ENCODE data around the gene KIF26A. TPM values are rescaled to one million over a fixed set of nuclear protein-coding genes. Genes with fewer than 3 reads are reported as not detected.
A peak's percentile ranks its signal among the peaks of the same experiment; 100 is the strongest.

The KIF26A gene
- polyA plus RNA-seq, 1 of the 3 experiments (the other 2 are of a cell fraction), result 1.7 TPM

DNA sequence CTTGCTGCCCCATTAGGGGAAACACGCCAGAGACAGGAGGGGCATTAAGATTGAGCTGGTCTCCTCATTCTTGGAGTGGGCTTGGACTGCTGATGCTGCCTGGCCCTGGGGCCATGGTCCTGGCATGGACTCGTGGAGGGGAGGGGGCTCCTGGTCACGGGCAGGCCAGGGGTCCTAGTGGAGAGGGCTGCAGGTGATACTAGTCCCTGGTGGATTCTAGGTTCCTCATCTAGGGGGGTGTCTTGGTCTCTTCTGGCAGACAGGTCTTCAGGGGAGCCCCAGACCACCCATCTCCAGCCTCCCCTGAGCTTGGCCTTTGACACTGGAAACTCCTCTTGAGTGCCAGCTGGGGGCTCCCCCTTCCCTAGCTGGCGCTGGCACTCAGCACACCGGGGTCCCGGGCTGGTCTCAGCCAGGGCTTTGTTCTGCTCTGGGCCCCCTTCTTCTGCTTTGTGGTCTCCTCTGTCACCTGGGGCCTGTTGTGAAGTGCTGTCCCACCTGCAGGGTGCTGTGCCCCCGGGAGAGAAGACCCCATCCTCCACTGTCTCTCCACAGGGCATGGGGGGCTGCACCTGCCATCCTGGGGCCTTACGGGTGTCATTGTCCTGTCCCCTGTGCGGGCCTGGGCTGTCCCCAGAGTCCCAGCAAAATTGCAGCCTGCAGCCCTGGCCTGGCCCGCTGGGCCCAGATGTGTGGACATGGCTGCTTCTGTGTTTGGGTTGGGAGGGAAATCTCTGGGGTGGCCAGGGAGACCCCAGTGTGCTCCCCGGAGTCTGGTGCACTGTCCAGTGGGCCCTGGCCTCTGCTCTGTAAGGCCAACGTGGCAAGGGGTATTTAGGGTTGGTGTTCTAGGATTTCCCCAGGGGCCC is 2.3 kb downstream of the KIF26A start:
- CTCF ChIA-PET, result interaction anchor here (1.0 to 3.3 kb wide), 6 partner anchors 10 to 423 kb away, joined by 3 to 26 read pairs (median 10); no protein-coding TSS in a partner anchor
- H3K27me3 ChIP-seq (ENCODE audit: insufficient read depth), result peaks cover 11% of the 10 kb centered on the region

DNA sequence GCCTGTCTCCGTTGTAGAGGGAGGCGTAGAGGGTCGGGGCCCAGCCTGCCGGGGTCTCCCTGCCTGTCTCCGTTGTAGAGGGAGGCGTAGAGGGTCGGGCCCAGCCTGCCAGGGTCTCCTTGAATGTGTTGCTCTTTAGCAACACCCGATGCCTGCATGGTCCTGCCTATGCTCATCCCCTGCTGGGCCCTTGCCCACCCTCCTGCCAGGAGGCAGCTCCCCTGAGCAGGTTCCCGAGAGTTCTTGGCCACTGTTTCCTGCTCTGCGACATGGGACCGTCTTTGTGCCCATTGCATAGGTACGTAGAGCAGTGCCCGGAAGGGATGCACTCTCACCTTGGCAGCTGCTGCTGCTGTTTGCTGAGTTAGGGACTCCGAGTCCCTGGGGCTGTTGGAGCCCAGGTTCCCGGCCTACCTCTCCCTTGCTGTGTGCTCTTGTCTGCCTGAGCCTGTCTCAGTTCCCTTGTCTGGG is 3.3 kb downstream of the KIF26A start:
- Histone ChIP-seq H3K9ac (no peak overlapping the region), H3K9me2 (no peaks in the 10 kb centered on the region), H4K20me1 (ENCODE audit: insufficient read depth) (no peaks in the 10 kb centered on the region), H3K9me3 (no peaks in the 10 kb centered on the region), H3K4me2 (no peak overlapping the region), H3K27ac (ENCODE audit: low read depth in 2 of 2, low read length in 1 of 2) (no peak overlapping the region; a peak in 1 of 4 replicates), H3K4me3 (ENCODE audit: low read depth in 2 of 2, low read length in 1 of 2) (no peak overlapping the region; a peak in 1 of 4 replicates), H3K4me1 (ENCODE audit: control insufficient read depth in 1 of 2, insufficient read depth in 2 of 2, low read depth in 1 of 2, low read length in 1 of 2) (peaks cover 0 to 84% of the 10 kb centered on the region in 2 experiments; a peak in 1 of 4 replicates), H2AFZ (ENCODE audit: low read depth) (no peak overlapping the region), H3K79me2 (ENCODE audit: insufficient read depth) (no peaks in the 10 kb centered on the region), H3K36me3 (replicated peaks in 1 of 2; ENCODE audit: control insufficient read depth in 1 of 2, insufficient read depth in 2 of 2, low read length in 1 of 2) (no peaks in the 10 kb centered on the region), H3K27me3 (ENCODE audit: insufficient read depth) (peaks cover 6% of the 10 kb centered on the region; the same call in 1 of the 2 replicates), H3F3A (replicated peaks; ENCODE audit: insufficient read depth) (no peaks in the 10 kb centered on the region)
- TF ChIP-seq RXRA (IDR thresholded peaks at IDR 0.05; ENCODE audit: borderline replicate concordance, low read depth), result no peak
- TF ChIP-seq RAD21 (IDR thresholded peaks at IDR 0.05; ENCODE audit: low read length), result no peak
- TF ChIP-seq FOXM1 (IDR thresholded peaks at IDR 0.05; ENCODE audit: low read depth), result no peak
- TF ChIP-seq MEF2A (IDR thresholded peaks at IDR 0.05; ENCODE audit: borderline replicate concordance, low read depth), result no peak
- TF ChIP-seq YY1 (IDR thresholded peaks at IDR 0.05; ENCODE audit: low read depth), result no peak
- TF ChIP-seq GATA2 (CRISPR knock-in tag; IDR thresholded peaks at IDR 0.05), result no peak
- TF ChIP-seq, protein P1, sequence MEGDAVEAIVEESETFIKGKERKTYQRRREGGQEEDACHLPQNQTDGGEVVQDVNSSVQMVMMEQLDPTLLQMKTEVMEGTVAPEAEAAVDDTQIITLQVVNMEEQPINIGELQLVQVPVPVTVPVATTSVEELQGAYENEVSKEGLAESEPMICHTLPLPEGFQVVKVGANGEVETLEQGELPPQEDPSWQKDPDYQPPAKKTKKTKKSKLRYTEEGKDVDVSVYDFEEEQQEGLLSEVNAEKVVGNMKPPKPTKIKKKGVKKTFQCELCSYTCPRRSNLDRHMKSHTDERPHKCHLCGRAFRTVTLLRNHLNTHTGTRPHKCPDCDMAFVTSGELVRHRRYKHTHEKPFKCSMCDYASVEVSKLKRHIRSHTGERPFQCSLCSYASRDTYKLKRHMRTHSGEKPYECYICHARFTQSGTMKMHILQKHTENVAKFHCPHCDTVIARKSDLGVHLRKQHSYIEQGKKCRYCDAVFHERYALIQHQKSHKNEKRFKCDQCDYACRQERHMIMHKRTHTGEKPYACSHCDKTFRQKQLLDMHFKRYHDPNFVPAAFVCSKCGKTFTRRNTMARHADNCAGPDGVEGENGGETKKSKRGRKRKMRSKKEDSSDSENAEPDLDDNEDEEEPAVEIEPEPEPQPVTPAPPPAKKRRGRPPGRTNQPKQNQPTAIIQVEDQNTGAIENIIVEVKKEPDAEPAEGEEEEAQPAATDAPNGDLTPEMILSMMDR (IDR thresholded peaks at IDR 0.05), result no peak
- TF ChIP-seq EZH2phosphoT487 (IDR thresholded peaks at IDR 0.05; ENCODE audit: borderline replicate concordance, low read depth), result no peak
- TF ChIP-seq TEAD4 (IDR thresholded peaks at IDR 0.05; ENCODE audit: borderline replicate concordance, insufficient read depth), result no peak
- TF ChIP-seq SIN3A (IDR thresholded peaks at IDR 0.05; ENCODE audit: borderline replicate concordance, low read depth, low read length), result no peak
- TF ChIP-seq TAF1 (IDR thresholded peaks at IDR 0.05; ENCODE audit: borderline replicate concordance, low read depth, low read length), result no peak
- TF ChIP-seq, protein P2, sequence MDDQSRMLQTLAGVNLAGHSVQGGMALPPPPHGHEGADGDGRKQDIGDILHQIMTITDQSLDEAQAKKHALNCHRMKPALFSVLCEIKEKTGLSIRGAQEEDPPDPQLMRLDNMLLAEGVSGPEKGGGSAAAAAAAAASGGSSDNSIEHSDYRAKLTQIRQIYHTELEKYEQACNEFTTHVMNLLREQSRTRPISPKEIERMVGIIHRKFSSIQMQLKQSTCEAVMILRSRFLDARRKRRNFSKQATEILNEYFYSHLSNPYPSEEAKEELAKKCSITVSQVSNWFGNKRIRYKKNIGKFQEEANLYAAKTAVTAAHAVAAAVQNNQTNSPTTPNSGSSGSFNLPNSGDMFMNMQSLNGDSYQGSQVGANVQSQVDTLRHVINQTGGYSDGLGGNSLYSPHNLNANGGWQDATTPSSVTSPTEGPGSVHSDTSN (IDR thresholded peaks at IDR 0.05), result no peak
- TF ChIP-seq FOXJ3 (CRISPR knock-in tag; IDR thresholded peaks at IDR 0.05), result no peak
- TF ChIP-seq JUND (IDR thresholded peaks at IDR 0.05), result no peak
- WGBS (ENCODE audit: low lambda C conversion rate), result 80% methylated on average over 1 of the region's 15 CpGs
- DNase-seq, result peak; percentile 10
- CTCF ChIA-PET, result interaction anchor here (1.4 to 4.0 kb wide), 8 partner anchors 9 to 422 kb away, joined by 4 to 26 read pairs (median 10); no protein-coding TSS in a partner anchor
- POLR2A ChIA-PET, result no interaction called here

More for the DNA sequence above, 2.3 kb downstream of the KIF26A start:
- Histone ChIP-seq H3K4me1 (ENCODE audit: control insufficient read depth in 1 of 2, insufficient read depth in 2 of 2, low read depth in 1 of 2, low read length in 1 of 2) (peaks cover 0 to 77% of the 10 kb centered on the region in 2 experiments; a peak in 1 of 4 replicates), H3K4me2 (peak overlapping the region; percentile 15; the same call in 1 of the 2 replicates), H3K9ac (no peak overlapping the region), H3K79me2 (ENCODE audit: insufficient read depth) (no peaks in the 10 kb centered on the region), H3K4me3 (ENCODE audit: low read depth in 2 of 2, low read length in 1 of 2) (peak overlapping the region in 1 of 2 experiments; percentile 70; a peak in 2 of 4 replicates), H4K20me1 (ENCODE audit: insufficient read depth) (no peaks in the 10 kb centered on the region), H2AFZ (ENCODE audit: low read depth) (no peak overlapping the region), H3K9me2 (no peaks in the 10 kb centered on the region), H3K36me3 (replicated peaks in 1 of 2; ENCODE audit: control insufficient read depth in 1 of 2, insufficient read depth in 2 of 2, low read length in 1 of 2) (no peaks in the 10 kb centered on the region), H3F3A (replicated peaks; ENCODE audit: insufficient read depth) (no peaks in the 10 kb centered on the region), H3K9me3 (no peaks in the 10 kb centered on the region), H3K27ac (ENCODE audit: low read depth in 2 of 2, low read length in 1 of 2) (peak overlapping the region in 1 of 2 experiments; percentile 1; a peak in 1 of 4 replicates)
- no peak for TF ChIP-seq YY1 (IDR thresholded peaks at IDR 0.05; ENCODE audit: low read depth)
- no peak for TF ChIP-seq GABPA (IDR thresholded peaks at IDR 0.05; ENCODE audit: low read depth)
- peak; percentile 40 for DNase-seq
- POLR2A ChIA-PET, result interaction anchor here (0.7 kb wide), 1 partner anchor 10 kb away, joined by 3 read pairs; no protein-coding TSS in a partner anchor
- 0% methylated on average over 1 of the region's 12 CpGs for WGBS (ENCODE audit: low lambda C conversion rate)

Measured in SK-N-SH (cell line).